ENCODE data around the gene SMPD3. TPM values are rescaled to one million over a fixed set of nuclear protein-coding genes. Genes with fewer than 3 reads are reported as not detected.

SMPD3 gene
- total RNA-seq (2021) = 0.70 and 0.94 TPM in 2 replicates
- long read RNA-seq, partial matches to known transcripts = 2 of 6 reads
- long read RNA-seq, other reads (novel, unspliced or antisense) = 3 of 6 reads

DNA sequence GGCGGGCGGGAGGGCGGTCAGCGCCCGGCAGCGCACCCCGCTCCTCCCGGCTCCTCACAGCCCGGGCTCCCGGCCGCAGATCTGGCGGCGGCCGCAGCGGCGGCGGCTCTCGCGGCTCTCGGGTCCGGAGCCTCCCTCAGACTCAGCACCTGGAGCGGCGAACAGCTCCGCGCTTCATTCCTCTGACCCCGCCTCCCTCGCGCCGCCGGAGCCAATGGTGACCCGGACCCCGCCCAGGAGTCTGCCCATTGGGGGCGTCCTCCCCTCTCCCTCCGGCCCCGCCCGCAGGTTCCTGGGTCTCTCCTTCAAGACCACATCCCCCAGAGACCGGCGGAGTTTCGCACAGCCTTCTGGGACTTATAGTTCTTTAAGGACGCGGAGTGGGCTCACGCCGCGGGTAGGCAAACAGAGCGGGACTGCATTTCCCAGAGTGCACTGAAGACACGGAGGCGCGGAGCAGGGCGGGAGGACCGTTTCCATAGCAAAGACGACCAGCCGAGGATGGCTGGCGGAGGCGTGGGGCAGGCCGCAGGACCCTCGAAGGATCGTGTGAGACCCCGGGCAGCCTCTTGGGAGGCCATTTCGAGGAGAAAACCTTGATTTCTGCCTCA is at the start of gene SMPD3:
SMPD3 (minus strand) TSS at position 149 of the 611 bp plus-strand sequence. CDS start 76,327 bp downstream, outside the sequence.
- Histone ChIP-seq H3K23ac (ENCODE audit: insufficient read length, low read depth, low read length) (no peak within 1 kb of the TSS), H3K4ac (ENCODE audit: low read depth, low read length) (no peak within 1 kb of the TSS), H3K14ac (ENCODE audit: insufficient read depth, low read length) (no peak within 1 kb of the TSS), H3T11ph (ENCODE audit: low read length) (no peak within 1 kb of the TSS), H3K9ac (ENCODE audit: extremely low read depth, insufficient read length, low read length) (no peak within 1 kb of the TSS), H3K18ac (ENCODE audit: insufficient read length, low read depth, low read length) (no peak within 1 kb of the TSS), H3K79me1 (ENCODE audit: insufficient read depth, low read depth, low read length, poor library complexity, severe bottlenecking) (no peaks in the 10 kb centered on the region), H2BK120ac (ENCODE audit: low read depth, low read length, poor library complexity, severe bottlenecking) (no peak within 1 kb of the TSS), H3K4me2 (ENCODE audit: insufficient read depth, insufficient read length, low read length) (peak within 1 kb of the TSS; percentile 71), H4K20me1 (ENCODE audit: control insufficient read depth, insufficient read depth, insufficient read length) (no peaks in the 10 kb centered on the region), H3K27me3 (ENCODE audit: insufficient read depth, low read length) (peaks cover 11% of the 10 kb centered on the region; the same call in 1 of the 2 replicates), H3K27ac (ENCODE audit: insufficient read length, low read depth, low read length) (no peak within 1 kb of the TSS), H3K79me2 (ENCODE audit: insufficient read depth, low read length) (no peaks in the 10 kb centered on the region), H2BK12ac (ENCODE audit: insufficient read length, low read depth, low read length) (no peak within 1 kb of the TSS), H4K91ac (ENCODE audit: insufficient read length, low read depth, low read length) (no peak within 1 kb of the TSS), H3K9me3 (ENCODE audit: control insufficient read depth, low read depth, low read length) (no peaks in the 10 kb centered on the region), H3K56ac (ENCODE audit: insufficient read length, low read depth, low read length) (no peak within 1 kb of the TSS), H2BK15ac (ENCODE audit: low read depth, low read length) (no peak within 1 kb of the TSS), H2AFZ (ENCODE audit: low read length) (no peak within 1 kb of the TSS), H2BK5ac (ENCODE audit: insufficient read length, low read length) (no peak within 1 kb of the TSS), H4K5ac (ENCODE audit: insufficient read length, low read depth, low read length) (no peak within 1 kb of the TSS), H2BK20ac (ENCODE audit: low read depth, low read length, poor library complexity, severe bottlenecking) (no peak within 1 kb of the TSS), H3K23me2 (ENCODE audit: insufficient read length, low read depth, low read length, poor library complexity, severe bottlenecking) (peaks cover 10% of the 10 kb centered on the region), H2AK5ac (ENCODE audit: insufficient read length, low read length) (no peak within 1 kb of the TSS), H3K4me1 (ENCODE audit: insufficient read depth, low read length) (no peaks in the 10 kb centered on the region), H4K8ac (replicated peaks; ENCODE audit: insufficient read length, low read depth, low read length) (no peak within 1 kb of the TSS)
- H3K27ac Mint-ChIP-seq = peak within 1 kb of the TSS in 1 of 3 experiments; percentile 79; a peak in 2 of 7 replicates
- H3K4me3 Mint-ChIP-seq = peak within 1 kb of the TSS; percentile 82 to 83
- peaks cover 5 to 20% of the 10 kb centered on the region in 2 experiments for H3K4me1 Mint-ChIP-seq
- no CpG with 5 or more reads among the region's 59 CpGs for WGBS (ENCODE audit: extremely low coverage, insufficient read length, low lambda C conversion rate)
- TF ChIP-seq, protein P1, sequence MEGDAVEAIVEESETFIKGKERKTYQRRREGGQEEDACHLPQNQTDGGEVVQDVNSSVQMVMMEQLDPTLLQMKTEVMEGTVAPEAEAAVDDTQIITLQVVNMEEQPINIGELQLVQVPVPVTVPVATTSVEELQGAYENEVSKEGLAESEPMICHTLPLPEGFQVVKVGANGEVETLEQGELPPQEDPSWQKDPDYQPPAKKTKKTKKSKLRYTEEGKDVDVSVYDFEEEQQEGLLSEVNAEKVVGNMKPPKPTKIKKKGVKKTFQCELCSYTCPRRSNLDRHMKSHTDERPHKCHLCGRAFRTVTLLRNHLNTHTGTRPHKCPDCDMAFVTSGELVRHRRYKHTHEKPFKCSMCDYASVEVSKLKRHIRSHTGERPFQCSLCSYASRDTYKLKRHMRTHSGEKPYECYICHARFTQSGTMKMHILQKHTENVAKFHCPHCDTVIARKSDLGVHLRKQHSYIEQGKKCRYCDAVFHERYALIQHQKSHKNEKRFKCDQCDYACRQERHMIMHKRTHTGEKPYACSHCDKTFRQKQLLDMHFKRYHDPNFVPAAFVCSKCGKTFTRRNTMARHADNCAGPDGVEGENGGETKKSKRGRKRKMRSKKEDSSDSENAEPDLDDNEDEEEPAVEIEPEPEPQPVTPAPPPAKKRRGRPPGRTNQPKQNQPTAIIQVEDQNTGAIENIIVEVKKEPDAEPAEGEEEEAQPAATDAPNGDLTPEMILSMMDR (conservative IDR thresholded peaks at IDR 0.05) = no peak
- DNase-seq = peak; percentile 100
- H3K27me3 Mint-ChIP-seq (ENCODE audit: low read depth) = peaks cover 32% of the 10 kb centered on the region
- H3K36me3 Mint-ChIP-seq (ENCODE audit: insufficient read depth in 1 of 3, low read depth in 3 of 3) = no peaks in the 10 kb centered on the region; a peak in 1 of 7 replicates
- H3K9me3 Mint-ChIP-seq = no peaks in the 10 kb centered on the region; a peak in 1 of 5 replicates
